Dendritic cell treated with granulocyte-macrophage colony-stimulating factor and Interleukin-4, amounts not matched to agents 40 ng/mL and 50 ng/mL, for 4 days (primary cell): ENCODE data around the gene PASK.

ENCODE experiments used
- H3K27ac Mint-ChIP-seq: one replicate; pipeline ENCODE4 v1.8.0; 2022; ENCODE audit warnings: mild to moderate bottlenecking, mixed read lengths
- H3K27me3 Mint-ChIP-seq: one replicate; pipeline ENCODE4 v1.8.0; 2022; ENCODE audit warnings: mild to moderate bottlenecking, mixed read lengths
- H3K36me3 Mint-ChIP-seq: one replicate; pipeline ENCODE4 v1.8.0; 2022; ENCODE audit warnings: low read depth, mixed read lengths
- H3K4me1 Mint-ChIP-seq: one replicate; pipeline ENCODE4 v1.8.0; 2022; ENCODE audit warnings: low read depth, mixed read lengths
- H3K4me3 Mint-ChIP-seq: one replicate; pipeline ENCODE4 v1.8.0; 2022; ENCODE audit warnings: mild to moderate bottlenecking, moderate library complexity, mixed read lengths
- H3K9me3 Mint-ChIP-seq: one replicate; pipeline ENCODE4 v1.8.0; 2022; ENCODE audit warnings: mixed read lengths
- intact Hi-C: fragments of 100-400 bp; cut with micrococcal nuclease; formaldehyde crosslinking; loops from one replicate; pipeline ENCODE4 v1.15.0; 2022

The PASK gene

GRCh38 chr2:241074065-241074818 lies 75.0 kb downstream of the PASK start:
- Mint-ChIP-seq H3K27ac (no peak overlapping the region), H3K4me3 (no peak overlapping the region), H3K27me3 (no peaks in the 10 kb centered on the region), H3K9me3 (no peaks in the 10 kb centered on the region), H3K36me3 (peaks cover 26% of the 10 kb centered on the region), H3K4me1 (no peaks in the 10 kb centered on the region)
- intact Hi-C loops = loop anchor here (10.0 kb wide), 1 partner anchor 219 kb away; no protein-coding TSS in a partner anchor

- H3K27ac Mint-ChIP-seq = no peak overlapping the region
- no peak overlapping the region for H3K4me3 Mint-ChIP-seq
- no peaks in the 10 kb centered on the region for H3K9me3 Mint-ChIP-seq
- no peaks in the 10 kb centered on the region for H3K27me3 Mint-ChIP-seq
- H3K4me1 Mint-ChIP-seq = no peaks in the 10 kb centered on the region
- intact Hi-C loops = loop anchor here (10.0 kb wide), 1 partner anchor 219 kb away; no protein-coding TSS in a partner anchor
- peaks cover 26% of the 10 kb centered on the region for H3K36me3 Mint-ChIP-seq
These were observed 75.9 kb downstream of the PASK start for GRCh38 chr2:241073166-241074064.

DNA sequence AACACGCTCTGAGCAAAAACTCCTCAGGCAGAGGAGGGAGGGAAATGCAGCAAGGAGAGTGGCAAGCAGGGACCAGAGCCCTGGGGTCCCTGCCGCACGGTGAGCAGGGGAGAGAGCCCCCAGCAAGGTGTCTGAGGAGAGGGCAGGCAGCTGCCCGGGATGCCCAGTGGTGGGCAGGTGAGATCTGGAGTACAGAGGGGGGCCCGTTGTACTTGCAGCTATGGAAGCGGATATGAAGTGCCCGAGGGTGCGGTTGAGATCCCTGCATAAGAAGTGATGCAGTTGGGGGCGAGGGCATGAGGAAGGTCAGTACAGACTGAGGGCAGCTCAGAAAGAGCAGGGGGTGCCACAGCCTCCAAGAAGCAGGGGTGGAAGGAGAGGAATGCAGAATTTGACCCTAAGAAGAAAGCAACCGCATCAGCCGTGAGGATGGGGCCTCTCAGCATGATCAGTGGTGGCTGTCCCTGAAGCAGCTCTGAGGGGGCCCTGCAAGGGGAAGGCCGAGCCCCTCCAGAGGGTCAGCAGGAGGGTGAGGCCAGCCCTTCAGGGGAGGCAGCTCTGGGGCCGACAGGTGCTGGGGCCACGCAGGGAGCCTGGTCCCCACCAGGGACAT lies 76.6 kb downstream of the PASK start:
- no peaks in the 10 kb centered on the region for H3K9me3 Mint-ChIP-seq
- intact Hi-C loops = loop anchor here (10.0 kb wide), 1 partner anchor 218 kb away; no protein-coding TSS in a partner anchor
- H3K36me3 Mint-ChIP-seq = peaks cover 26% of the 10 kb centered on the region
- no peaks in the 10 kb centered on the region for H3K27me3 Mint-ChIP-seq
- H3K27ac Mint-ChIP-seq = no peak overlapping the region
- H3K4me1 Mint-ChIP-seq = no peaks in the 10 kb centered on the region
- no peak overlapping the region for H3K4me3 Mint-ChIP-seq

DNA sequence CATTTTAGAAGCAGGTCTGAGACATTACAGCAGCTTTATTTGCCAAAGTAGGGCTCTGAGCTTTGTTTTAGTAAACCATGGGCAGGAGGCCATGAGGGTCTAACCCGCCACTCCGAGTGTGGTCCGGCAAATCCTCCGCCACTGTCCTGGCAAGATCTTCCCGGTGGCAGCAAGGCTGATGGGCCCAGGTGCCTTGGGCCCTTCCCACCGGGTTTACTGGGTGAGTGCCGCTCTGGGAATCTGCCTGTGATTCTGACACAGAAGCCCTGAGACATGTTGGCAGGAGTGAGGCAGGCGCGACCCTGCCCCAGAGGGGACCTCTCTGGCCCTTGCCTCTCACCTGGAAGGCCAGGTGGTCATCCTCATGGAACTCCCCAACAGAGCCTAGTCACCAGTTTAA lies 77.1 kb downstream of the PASK start:
- Mint-ChIP-seq H3K27ac (no peak overlapping the region), H3K27me3 (no peaks in the 10 kb centered on the region), H3K4me3 (no peak overlapping the region), H3K9me3 (no peaks in the 10 kb centered on the region), H3K4me1 (no peaks in the 10 kb centered on the region), H3K36me3 (peaks cover 21% of the 10 kb centered on the region)
- intact Hi-C loops = loop anchor here (10.0 kb wide), 1 partner anchor 217 kb away; no protein-coding TSS in a partner anchor

GRCh38 chr2:241071677-241072111 lies 77.6 kb downstream of the PASK start:
- Mint-ChIP-seq H3K27me3 (no peaks in the 10 kb centered on the region), H3K4me3 (no peak overlapping the region), H3K9me3 (no peaks in the 10 kb centered on the region), H3K27ac (no peak overlapping the region), H3K4me1 (no peaks in the 10 kb centered on the region), H3K36me3 (peaks cover 21% of the 10 kb centered on the region)
- intact Hi-C loops = loop anchor here (10.0 kb wide), 1 partner anchor 217 kb away; no protein-coding TSS in a partner anchor

- Mint-ChIP-seq H3K36me3 (peaks cover 21% of the 10 kb centered on the region), H3K27ac (no peak overlapping the region), H3K27me3 (no peaks in the 10 kb centered on the region), H3K9me3 (no peaks in the 10 kb centered on the region), H3K4me3 (no peak overlapping the region), H3K4me1 (no peaks in the 10 kb centered on the region)
- intact Hi-C loops = loop anchor here (10.0 kb wide), 1 partner anchor 216 kb away; no protein-coding TSS in a partner anchor
These were observed 78.2 kb downstream of the PASK start for GRCh38 chr2:241070811-241071676.

DNA sequence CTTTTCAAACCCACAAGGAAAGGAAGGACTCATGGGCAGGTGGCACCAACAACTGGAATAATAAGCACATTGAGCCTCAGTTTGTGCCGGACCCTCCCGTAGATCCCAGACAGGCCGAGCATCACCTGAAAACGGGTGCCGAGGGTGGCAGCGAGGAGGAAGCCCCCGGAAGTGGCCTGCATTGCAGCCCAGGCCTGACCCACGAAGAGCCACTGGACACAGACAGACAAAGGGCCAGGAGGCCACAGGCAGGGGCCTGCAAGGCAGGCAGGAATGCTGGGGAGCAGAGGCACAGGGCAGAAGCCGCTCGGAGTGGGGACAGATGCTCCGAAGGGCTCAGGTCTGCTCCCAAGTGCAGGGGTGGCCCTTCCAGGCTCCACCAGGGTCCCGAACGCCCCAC lies 78.9 kb downstream of the PASK start:
- H3K4me3 Mint-ChIP-seq = no peak overlapping the region
- H3K27me3 Mint-ChIP-seq = no peaks in the 10 kb centered on the region
- peaks cover 14% of the 10 kb centered on the region for H3K36me3 Mint-ChIP-seq
- H3K4me1 Mint-ChIP-seq = no peaks in the 10 kb centered on the region
- H3K9me3 Mint-ChIP-seq = no peaks in the 10 kb centered on the region
- no peak overlapping the region for H3K27ac Mint-ChIP-seq
- intact Hi-C loops = loop anchor here (10.0 kb wide), 1 partner anchor 216 kb away; no protein-coding TSS in a partner anchor

- Mint-ChIP-seq H3K9me3 (no peaks in the 10 kb centered on the region), H3K4me3 (no peak overlapping the region), H3K36me3 (peaks cover 9% of the 10 kb centered on the region), H3K4me1 (no peaks in the 10 kb centered on the region), H3K27ac (no peak overlapping the region), H3K27me3 (no peaks in the 10 kb centered on the region)
- intact Hi-C loops = loop anchor here (10.0 kb wide), 1 partner anchor 215 kb away; no protein-coding TSS in a partner anchor
These were observed 79.4 kb downstream of the PASK start for GRCh38 chr2:241069821-241070281.

- Mint-ChIP-seq H3K27ac (no peak overlapping the region), H3K9me3 (no peaks in the 10 kb centered on the region), H3K4me3 (no peak overlapping the region), H3K4me1 (peaks cover 2% of the 10 kb centered on the region), H3K27me3 (peaks cover 3% of the 10 kb centered on the region), H3K36me3 (peaks cover 2% of the 10 kb centered on the region)
- intact Hi-C loops = no loop called here
These were observed 80.1 kb downstream of the PASK start for GRCh38 chr2:241068942-241069810.

GRCh38 chr2:241068136-241068941 lies 80.9 kb downstream of the PASK start:
- Mint-ChIP-seq H3K36me3 (no peaks in the 10 kb centered on the region), H3K4me3 (no peak overlapping the region), H3K4me1 (peaks cover 7% of the 10 kb centered on the region), H3K27me3 (peaks cover 10% of the 10 kb centered on the region), H3K9me3 (no peaks in the 10 kb centered on the region), H3K27ac (no peak overlapping the region)
- intact Hi-C loops = no loop called here

DNA sequence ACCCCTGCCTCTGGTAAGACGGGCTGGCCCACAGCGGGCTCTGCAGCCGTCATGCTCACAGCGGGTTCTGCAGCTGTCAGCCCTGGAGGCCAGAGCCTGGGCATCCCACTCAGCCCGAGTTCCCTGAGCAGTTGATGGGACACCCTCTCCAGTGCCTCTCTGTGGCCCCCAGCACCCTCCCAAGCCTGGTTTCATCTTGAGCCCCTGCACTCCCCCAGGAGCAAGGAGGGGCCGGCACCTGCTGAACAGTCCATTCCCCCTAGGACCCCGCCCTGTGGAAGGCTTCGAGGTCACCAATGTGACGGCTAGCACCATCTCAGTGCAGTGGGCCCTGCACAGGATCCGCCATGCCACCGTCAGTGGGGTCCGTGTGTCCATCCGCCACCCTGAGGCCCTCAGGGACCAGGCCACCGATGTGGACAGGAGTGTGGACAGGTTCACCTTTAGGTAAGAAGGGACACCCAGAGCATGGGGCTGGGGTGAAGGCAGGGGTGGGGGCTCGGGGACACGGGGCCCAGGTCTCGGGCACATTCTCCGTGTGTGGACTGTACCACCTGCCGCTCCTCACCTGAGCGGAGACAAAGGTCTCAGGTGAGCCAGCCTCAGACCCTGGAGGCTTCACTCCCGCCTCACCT lies 81.7 kb downstream of the PASK start:
- H3K4me1 Mint-ChIP-seq = peaks cover 7% of the 10 kb centered on the region
- no peaks in the 10 kb centered on the region for H3K36me3 Mint-ChIP-seq
- H3K27me3 Mint-ChIP-seq = peaks cover 15% of the 10 kb centered on the region
- no peaks in the 10 kb centered on the region for H3K9me3 Mint-ChIP-seq
- no peak overlapping the region for H3K27ac Mint-ChIP-seq
- intact Hi-C loops = no loop called here
- no peak overlapping the region for H3K4me3 Mint-ChIP-seq
